HG02981 (cell line): ENCODE results near the gene BATF3.

ENCODE experiments used
- ATAC-seq: cut with Tn5 transposase; IDR thresholded peaks from one replicate; pipeline ENCODE4 v1.9.1; 2021; ENCODE audit warnings: mild to moderate bottlenecking, moderate library complexity; ENCODE audit not compliant: unreplicated experiment

BATF3 gene

GRCh38 chr1:212710566-212710965 lies 10.9 kb upstream of the BATF3 start:
- ATAC-seq, result no peak

DNA sequence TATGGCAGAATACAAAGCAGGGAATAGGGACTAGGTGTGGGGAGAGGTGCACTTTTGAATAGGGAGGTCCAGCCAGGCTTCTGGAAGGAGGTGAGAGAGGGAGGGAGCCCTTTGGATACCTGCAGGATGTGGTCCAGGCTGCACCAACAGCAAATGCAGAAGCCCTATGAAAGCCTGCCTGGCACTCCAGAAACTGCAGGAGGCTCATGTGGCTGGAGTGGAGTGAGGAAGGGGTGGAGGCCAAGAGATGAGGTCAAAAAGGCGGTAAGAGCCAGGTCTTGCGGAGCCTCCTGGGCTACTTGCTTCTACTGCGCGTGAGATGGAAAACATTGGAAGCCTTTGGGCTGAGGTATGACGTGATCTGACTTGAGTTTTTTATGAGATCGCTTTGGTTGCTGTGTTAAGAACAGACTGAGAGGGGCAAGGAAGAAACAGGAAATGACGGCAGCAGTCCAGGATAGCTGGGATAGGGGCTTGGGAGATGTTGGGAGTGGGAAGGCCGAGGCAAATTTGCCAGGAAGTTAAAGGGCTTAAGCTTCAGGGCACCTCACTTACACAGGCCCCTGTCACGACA lies 4.4 kb upstream of the BATF3 start:
- ATAC-seq, result no peak

- ATAC-seq, result no peak
Measured at GRCh38 chr1:212702672-212703071, 3.0 kb upstream of the BATF3 start.

DNA sequence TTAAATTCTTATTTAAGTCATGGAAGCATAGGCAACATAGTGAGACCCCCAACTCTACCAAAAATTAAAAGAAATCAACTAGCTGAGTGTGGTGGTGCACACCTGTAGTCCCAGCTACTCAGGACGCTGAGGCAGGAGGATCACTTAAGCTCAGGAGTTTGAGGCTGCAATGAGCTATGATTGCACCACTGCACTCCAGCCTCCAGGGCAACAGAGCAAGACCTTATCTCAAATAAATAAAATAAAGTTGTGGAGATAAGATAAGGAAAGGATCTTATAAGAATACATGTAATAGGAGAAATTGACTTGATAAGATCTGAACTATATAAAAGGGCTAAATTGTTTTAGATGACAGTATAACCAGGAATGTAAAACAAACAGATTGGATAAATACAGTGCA lies 2.3 kb upstream of the BATF3 start:
- no peak for ATAC-seq

DNA sequence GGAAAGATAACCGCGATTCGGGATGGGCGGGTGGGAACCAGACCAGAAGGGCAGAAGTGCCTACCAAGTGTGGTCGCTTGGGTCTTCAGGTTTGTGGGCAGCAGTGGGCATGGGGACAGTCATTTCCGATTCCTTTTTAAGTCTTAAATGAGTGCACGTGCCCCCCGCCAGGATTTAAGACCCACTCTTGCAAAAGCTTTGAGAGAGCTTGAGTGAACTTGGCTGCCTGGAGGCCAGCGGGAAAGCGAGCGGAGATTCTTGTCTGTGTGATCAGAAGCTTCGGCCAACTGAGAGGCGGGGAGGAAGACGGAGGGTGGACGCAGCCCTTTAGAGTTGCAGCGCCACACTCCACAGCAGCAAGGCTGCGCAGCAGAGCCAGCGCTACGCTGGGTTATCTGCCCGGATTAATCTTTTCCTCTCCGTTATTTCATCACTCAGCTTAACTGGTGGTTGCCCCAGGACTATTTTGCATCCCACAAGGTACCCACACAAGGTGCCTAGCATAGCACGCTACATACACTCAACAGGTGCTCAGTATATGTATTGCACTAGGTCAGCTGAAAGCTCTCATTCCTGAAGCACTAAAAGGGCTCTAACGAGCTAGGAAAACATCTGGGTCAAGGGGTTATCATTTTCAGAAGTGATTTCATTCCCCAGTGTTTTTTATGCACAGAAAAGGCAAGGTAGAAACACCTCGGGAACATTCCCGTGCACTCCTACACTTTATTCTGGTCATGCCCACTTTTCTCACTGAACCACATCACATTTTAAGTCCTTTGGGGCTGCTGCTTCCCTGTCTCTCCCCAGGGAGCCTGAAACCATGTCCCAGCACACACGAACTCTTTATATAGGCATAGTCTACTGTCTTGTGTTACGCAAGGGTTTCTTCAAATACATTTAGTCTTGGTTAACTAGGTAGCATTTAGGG lies 1.5 kb upstream of the BATF3 start:
- ATAC-seq, result peak; percentile 30

- ATAC-seq, result peak; percentile 27
Measured at GRCh38 chr1:212700223-212700891, 717 bp upstream of the BATF3 start.

GRCh38 chr1:212699104-212699624 lies 476 bp downstream of the BATF3 start:
- ATAC-seq, result peak; percentile 51

GRCh38 chr1:212698467-212699103 lies 1.1 kb downstream of the BATF3 start:
- peak; percentile 2 for ATAC-seq

- ATAC-seq, result no peak
Measured at GRCh38 chr1:212696721-212697331, 2.8 kb downstream of the BATF3 start.

GRCh38 chr1:212692774-212693644 lies 6.6 kb downstream of the BATF3 start:
- ATAC-seq, result no peak

GRCh38 chr1:212691561-212692071 lies 8.0 kb downstream of the BATF3 start:
- ATAC-seq, result peak; percentile 55

GRCh38 chr1:212690816-212691403 lies 8.7 kb downstream of the BATF3 start:
- no peak for ATAC-seq

DNA sequence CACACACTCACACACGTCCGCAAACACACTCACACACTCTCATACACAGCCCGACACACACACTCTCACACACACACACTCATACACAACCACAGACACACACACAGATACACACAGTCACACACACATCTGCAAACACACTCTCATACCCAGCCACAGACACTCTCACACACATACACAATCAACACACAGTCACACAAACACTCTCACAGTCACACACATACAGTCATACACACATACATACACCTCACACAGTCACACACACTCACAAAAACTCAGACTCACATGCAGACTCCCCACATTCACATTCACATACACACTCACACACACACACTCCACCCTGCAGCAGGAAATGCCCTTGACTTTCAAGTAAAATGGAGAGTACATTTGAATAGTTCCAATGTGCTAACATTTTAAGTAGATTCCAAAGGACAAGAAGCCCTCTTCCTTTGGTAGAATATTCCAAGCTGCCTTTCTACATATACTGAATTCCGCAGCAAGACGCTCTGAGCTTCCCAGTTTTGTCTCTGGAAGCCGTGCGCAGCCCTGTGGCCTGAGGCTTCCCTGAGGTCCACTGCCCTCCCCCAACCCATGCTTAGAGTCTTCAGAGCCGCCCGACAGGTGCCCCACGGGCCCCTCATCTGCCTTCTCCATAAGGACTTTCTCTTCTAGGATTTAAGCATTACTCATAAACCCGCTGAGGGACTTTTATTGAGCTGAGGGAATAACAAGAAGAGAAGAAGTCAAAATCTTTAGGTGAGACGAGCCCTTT lies 9.7 kb downstream of the BATF3 start:
- ATAC-seq, result no peak

- ATAC-seq, result no peak
Measured at GRCh38 chr1:212689196-212689725, 10.4 kb downstream of the BATF3 start.

DNA sequence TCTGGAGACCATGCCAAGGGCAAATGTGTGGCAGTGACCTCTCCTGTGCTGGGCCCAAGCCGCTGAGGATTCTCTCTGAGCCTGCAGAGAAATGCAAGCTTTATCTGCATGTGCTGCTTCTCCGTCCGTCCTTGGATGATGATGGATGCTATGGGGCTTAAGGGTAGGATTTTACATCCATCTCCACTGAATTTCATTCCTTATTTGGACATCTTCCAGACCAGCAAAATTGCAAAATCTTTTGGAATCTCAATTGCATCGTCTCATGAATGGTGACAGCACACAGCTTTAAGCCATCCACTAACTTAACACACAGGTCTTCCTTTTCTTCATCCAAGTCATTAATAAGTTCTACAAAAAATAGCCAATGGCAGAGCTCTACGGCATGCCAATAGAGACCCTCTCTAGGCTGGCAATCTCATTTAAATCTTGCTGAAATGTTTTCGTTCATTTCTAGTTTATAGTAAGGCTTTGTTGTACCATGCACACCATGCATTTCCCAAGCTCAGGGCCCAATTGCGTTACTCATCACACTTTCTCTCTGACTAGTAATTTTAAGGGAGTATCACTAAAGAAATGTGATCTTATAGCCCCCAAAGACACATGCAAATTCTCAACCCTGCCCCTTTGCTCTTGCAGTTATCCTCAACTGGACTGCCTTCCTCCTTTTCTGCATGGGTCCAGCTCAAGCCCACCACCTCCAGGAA lies 11.1 kb downstream of the BATF3 start:
- no peak for ATAC-seq

- no peak for ATAC-seq
Measured at GRCh38 chr1:212687811-212688210, 11.8 kb downstream of the BATF3 start.

GRCh38 chr1:212686591-212686990 lies 13.0 kb downstream of the BATF3 start:
- ATAC-seq, result no peak
